B cell (primary cell): Measurements from ENCODE around the gene PLP1. TPM values are rescaled to one million over a fixed set of nuclear protein-coding genes. Genes with fewer than 3 reads are reported as not detected.

Experiments used
- ATAC-seq: fragments of 200-7000 bp; cut with Tn5 transposase; one replicate; pipeline ENCODE4 v1.10.0; 2021; ENCODE audit warnings: low read depth, mild to moderate bottlenecking, moderate number of reproducible peaks, moderate library complexity
- CTCF ChIA-PET: fragments of 350-600 bp; sonication (Branson Sonifier 250); formaldehyde crosslinking; loops from one replicate; lab custom pipeline; 2021; ENCODE audit warnings: antibody characterized with exemption, inconsistent platforms; lab: Charles Lee
- POLR2A ChIA-PET: fragments of 350-600 bp; sonication (Branson Sonifier 250); formaldehyde crosslinking; loops from one replicate; lab custom pipeline; 2021; ENCODE audit warnings: antibody characterized with exemption; lab: Charles Lee
- DNase-seq: peaks from one replicate; pipeline ENCODE4 v3.0.0; 2013
- H2AFZ ChIP-seq: 2 replicates; pipeline ENCODE4 v1.6.1; 2012; ENCODE audit warnings: mild to moderate bottlenecking, low read depth, low read length; ENCODE audit not compliant: insufficient read depth, poor library complexity, severe bottlenecking
- H3K27ac ChIP-seq, 2 donors: 1 replicate in 1 of 2; 2 replicates in 1 of 2; pipeline ENCODE4 v1.5.1; 2012 to 2013; ENCODE audit warnings: low read length in 2 of 2, mild to moderate bottlenecking in 2 of 2, moderate library complexity in 1 of 2
- H3K27me3 ChIP-seq, 4 experiments: fragments of 200-600 bp in 1 of 4; sonication (generic) in 1 of 4; replicated peaks in 1 of 4; 1 replicate in 2 of 4; 2 replicates in 2 of 4; pipeline versions ENCODE4 v1.6.1 to v1.7.0; 2013 to 2016; ENCODE audit warnings: low read length in 3 of 4, mild to moderate bottlenecking in 2 of 4, mixed read lengths in 1 of 4, moderate library complexity in 1 of 4; ENCODE audit not compliant: insufficient read depth in 4 of 4, control insufficient read depth in 3 of 4; ENCODE audit errors: control extremely low read depth in 1 of 4
- H3K36me3 ChIP-seq, 2 experiments: replicated peaks in 1 of 2; 1 replicate in 1 of 2; 2 replicates in 1 of 2; pipeline versions ENCODE4 v1.6.1 to v1.7.1; 2013; ENCODE audit warnings: low read length in 1 of 2; ENCODE audit not compliant: insufficient read depth in 2 of 2, control insufficient read depth in 1 of 2; ENCODE audit errors: control extremely low read depth in 1 of 2, extremely low read depth in 1 of 2
- H3K4me1 ChIP-seq, 2 donors: fragments of 200-600 bp in 1 of 2; sonication (generic) in 1 of 2; 1 replicate in 1 of 2; 2 replicates in 1 of 2; pipeline versions ENCODE4 v1.5.1 to v1.6.1; 2013 to 2017; ENCODE audit warnings: low read length in 2 of 2; ENCODE audit not compliant: control insufficient read depth in 2 of 2, insufficient read depth in 2 of 2
- H3K4me2 ChIP-seq: replicated peaks from 2 replicates; pipeline ENCODE3; 2012; ENCODE audit warnings: mild to moderate bottlenecking, low read depth, low read length; ENCODE audit not compliant: poor library complexity, severe bottlenecking
- H3K4me3 ChIP-seq, 5 experiments: fragments of 200-600 bp in 1 of 5; sonication (generic) in 1 of 5; 1 replicate in 3 of 5; 2 replicates in 2 of 5; pipeline versions ENCODE4 v1.5.1 to v1.7.0; 2011 to 2016; ENCODE audit warnings: low read length in 4 of 5, mild to moderate bottlenecking in 4 of 5, low read depth in 2 of 5, control low read depth in 1 of 5, moderate library complexity in 1 of 5; ENCODE audit not compliant: insufficient read depth in 1 of 5; ENCODE audit errors: control extremely low read depth in 1 of 5, extremely low read depth in 1 of 5
- H3K79me2 ChIP-seq: fragments of 200-600 bp; sonication (generic); one replicate; pipeline ENCODE4 v1.6.0; 2016; ENCODE audit warnings: low read length; ENCODE audit not compliant: control insufficient read depth, insufficient read depth
- H3K9ac ChIP-seq: fragments of 200-600 bp; sonication (generic); 2 replicates; pipeline ENCODE4 v1.6.1; 2017; ENCODE audit warnings: mild to moderate bottlenecking, low read length, moderate library complexity
- H3K9me3 ChIP-seq, 3 donors: one replicate each; pipeline versions ENCODE4 v1.6.1 to v1.7.1; 2013; ENCODE audit warnings: low read length in 2 of 3; ENCODE audit not compliant: control insufficient read depth in 2 of 3, insufficient read depth in 1 of 3; ENCODE audit errors: control extremely low read depth in 1 of 3
- H4K20me1 ChIP-seq: 2 replicates; pipeline ENCODE4 v1.6.0; 2012; ENCODE audit warnings: mild to moderate bottlenecking, low read length; ENCODE audit not compliant: insufficient read depth, control insufficient read depth, poor library complexity, severe bottlenecking
- H3K27ac Mint-ChIP-seq: one replicate; pipeline ENCODE4 v1.8.0; 2021; ENCODE audit warnings: mixed read lengths
- H3K27me3 Mint-ChIP-seq: one replicate; pipeline ENCODE4 v1.8.0; 2021; ENCODE audit warnings: mixed read lengths
- H3K4me1 Mint-ChIP-seq: one replicate; pipeline ENCODE4 v1.8.0; 2021; ENCODE audit warnings: mixed read lengths
- H3K4me3 Mint-ChIP-seq: one replicate; pipeline ENCODE4 v1.8.0; 2021; ENCODE audit warnings: mixed read lengths
- H3K9me3 Mint-ChIP-seq: one replicate; pipeline ENCODE4 v1.8.0; 2022; ENCODE audit warnings: mixed read lengths; ENCODE audit not compliant: insufficient read depth
- EZH2 ChIP-seq: IDR thresholded peaks from 2 replicates; pipeline ENCODE4 v1.6.1; 2012; ENCODE audit warnings: borderline replicate concordance, low read depth, mild to moderate bottlenecking, moderate library complexity, low read length; ENCODE audit not compliant: insufficient read depth, poor library complexity, severe bottlenecking
- WGBS: methylation state at CpG from one replicate; pipeline ENCODE4 v1.1.5; 2013; ENCODE audit warnings: missing lambda C conversion rate; ENCODE audit not compliant: insufficient coverage; 5-methylcytosine and 5-hydroxymethylcytosine counted together
- intact Hi-C: fragments of 100-400 bp; cut with micrococcal nuclease; formaldehyde crosslinking; loops from one replicate; pipeline ENCODE4 v1.10.0; 2022
- polyA plus RNA-seq: library from polyadenylated mRNA; depleted of rRNA; stranded (reverse); fragments of >200 nt; gene quantifications from 2 replicates; pipeline ENCODE4 v1.2.3, GENCODE V29; 2012
- total RNA-seq, 2 donors: library from RNA; stranded (reverse); fragments of 120-200 nt in 1 of 2; gene quantifications; 1 replicate in 1 of 2; 2 replicates in 1 of 2; pipeline versions ENCODE4 v1.2.3 to v1.2.4, GENCODE V29; 2013 to 2022
- TF ChIP-seq, protein P1 (sequence below): fragments of 200-600 bp; IDR thresholded peaks from one replicate; pipeline ENCODE4 v1.8.0; 2022; ENCODE audit warnings: antibody characterized with exemption, mild to moderate bottlenecking

Gene PLP1
- total and polyA plus RNA-seq, 2 donors (not counting 1 experiment from before 2014, with no cell fraction given): not detected

DNA sequence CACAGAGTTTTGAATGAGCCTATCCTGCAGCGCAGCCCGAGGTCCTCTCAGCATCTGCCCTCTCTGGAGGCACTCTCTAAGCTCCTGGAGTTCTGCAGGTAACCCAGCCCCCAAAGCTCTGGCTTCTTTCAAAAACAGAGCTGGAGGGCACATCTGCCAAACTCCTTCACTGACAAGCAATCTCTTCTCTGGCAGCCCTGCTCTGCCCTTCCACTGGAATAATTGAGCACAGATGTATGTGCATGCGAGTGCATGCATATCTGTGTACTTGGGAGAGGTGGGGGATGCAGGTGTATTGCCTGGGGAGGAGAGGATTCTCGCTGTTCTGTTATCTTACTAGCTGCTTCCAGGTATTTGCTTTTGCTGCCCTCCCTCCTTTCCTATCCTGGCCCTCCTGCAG, 22.2 kb upstream of the PLP1 start:
- Mint-ChIP-seq H3K27ac (no peak overlapping the region), H3K27me3 (no peaks in the 10 kb centered on the region), H3K4me3 (no peak overlapping the region), H3K4me1 (no peaks in the 10 kb centered on the region), H3K9me3 (peaks cover 2% of the 10 kb centered on the region)
- WGBS: 86% methylated on average over 2 of the region's 4 CpGs
- CTCF ChIA-PET: no interaction called here
- TF ChIP-seq, protein P1, sequence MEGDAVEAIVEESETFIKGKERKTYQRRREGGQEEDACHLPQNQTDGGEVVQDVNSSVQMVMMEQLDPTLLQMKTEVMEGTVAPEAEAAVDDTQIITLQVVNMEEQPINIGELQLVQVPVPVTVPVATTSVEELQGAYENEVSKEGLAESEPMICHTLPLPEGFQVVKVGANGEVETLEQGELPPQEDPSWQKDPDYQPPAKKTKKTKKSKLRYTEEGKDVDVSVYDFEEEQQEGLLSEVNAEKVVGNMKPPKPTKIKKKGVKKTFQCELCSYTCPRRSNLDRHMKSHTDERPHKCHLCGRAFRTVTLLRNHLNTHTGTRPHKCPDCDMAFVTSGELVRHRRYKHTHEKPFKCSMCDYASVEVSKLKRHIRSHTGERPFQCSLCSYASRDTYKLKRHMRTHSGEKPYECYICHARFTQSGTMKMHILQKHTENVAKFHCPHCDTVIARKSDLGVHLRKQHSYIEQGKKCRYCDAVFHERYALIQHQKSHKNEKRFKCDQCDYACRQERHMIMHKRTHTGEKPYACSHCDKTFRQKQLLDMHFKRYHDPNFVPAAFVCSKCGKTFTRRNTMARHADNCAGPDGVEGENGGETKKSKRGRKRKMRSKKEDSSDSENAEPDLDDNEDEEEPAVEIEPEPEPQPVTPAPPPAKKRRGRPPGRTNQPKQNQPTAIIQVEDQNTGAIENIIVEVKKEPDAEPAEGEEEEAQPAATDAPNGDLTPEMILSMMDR: no peak
- TF ChIP-seq EZH2: no peak
- Histone ChIP-seq H3K4me2 (no peak overlapping the region), H3K9me3 (no peaks in the 10 kb centered on the region), H3K36me3 (no peaks in the 10 kb centered on the region), H3K4me3 (no peak overlapping the region), H3K9ac (no peak overlapping the region), H3K4me1 (no peaks in the 10 kb centered on the region), H3K79me2 (no peaks in the 10 kb centered on the region), H3K27ac (no peak overlapping the region), H3K27me3 (no peaks in the 10 kb centered on the region), H4K20me1 (no peaks in the 10 kb centered on the region), H2AFZ (no peak overlapping the region)
- POLR2A ChIA-PET: no interaction called here
- no peak for DNase-seq
- no peak for ATAC-seq
- intact Hi-C loops: no loop called here

DNA sequence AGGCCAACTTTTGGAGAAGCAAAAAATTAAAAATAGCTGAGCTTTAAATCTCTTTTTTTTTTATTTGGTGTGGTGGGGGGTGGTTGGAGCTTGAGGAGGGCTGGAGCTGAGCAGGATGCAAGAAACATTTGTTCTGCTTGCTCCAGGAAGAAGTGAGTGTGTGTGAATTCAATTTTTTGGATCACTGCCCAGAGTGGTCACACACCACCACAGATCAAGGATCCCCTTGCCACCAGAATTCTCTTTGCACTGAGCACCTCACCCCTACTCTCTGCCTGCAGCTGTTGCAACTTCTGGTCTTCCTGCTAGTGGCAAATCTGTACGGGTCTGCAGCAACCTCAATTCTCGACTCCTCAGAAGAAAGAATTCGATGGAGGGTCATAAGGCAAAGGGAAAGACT, 19.9 kb upstream of the PLP1 start:
- H3K4me2 ChIP-seq: no peak overlapping the region
- H3K4me1 ChIP-seq: no peaks in the 10 kb centered on the region
- Mint-ChIP-seq H3K4me3 (no peak overlapping the region), H3K4me1 (no peaks in the 10 kb centered on the region), H3K27me3 (no peaks in the 10 kb centered on the region), H3K9me3 (peaks cover 2% of the 10 kb centered on the region), H3K27ac (no peak overlapping the region)
- POLR2A ChIA-PET: no interaction called here
- H3K9ac ChIP-seq: no peak overlapping the region
- H4K20me1 ChIP-seq: no peaks in the 10 kb centered on the region
- no peak overlapping the region for H3K27ac ChIP-seq
- WGBS: no CpG with 5 or more reads among the region's 3 CpGs
- no peak for ATAC-seq
- no peak for DNase-seq
- no peaks in the 10 kb centered on the region for H3K9me3 ChIP-seq
- no peaks in the 10 kb centered on the region for H3K27me3 ChIP-seq
- no peak overlapping the region for H3K4me3 ChIP-seq
- no peaks in the 10 kb centered on the region for H3K79me2 ChIP-seq
- no peak overlapping the region for H2AFZ ChIP-seq
- no peaks in the 10 kb centered on the region for H3K36me3 ChIP-seq
- intact Hi-C loops: no loop called here
- no peak for TF ChIP-seq EZH2
- TF ChIP-seq, protein P1: no peak
- CTCF ChIA-PET: no interaction called here
